Activated T-cell treated with anti-CD3 and anti-CD28 coated beads, Interleukin-2, amount 50 U/mL, for 24 hours (primary cell): ENCODE measurements around the gene CHST15.

Experiments
- DNase-seq: peaks from one replicate; pipeline ENCODE4 v3.0.0-alpha.2; 2020
- H3K27ac Mint-ChIP-seq: 2 replicates; pipeline ENCODE4 v1.8.0; 2020; ENCODE audit warnings: mild to moderate bottlenecking, mixed read lengths
- H3K27me3 Mint-ChIP-seq: 2 replicates; pipeline ENCODE4 v1.8.0; 2020; ENCODE audit warnings: mixed read lengths
- H3K36me3 Mint-ChIP-seq: 2 replicates; pipeline ENCODE4 v1.8.0; 2020; ENCODE audit warnings: low read depth, mixed read lengths
- H3K4me1 Mint-ChIP-seq: 2 replicates; pipeline ENCODE4 v1.8.0; 2020; ENCODE audit warnings: low read depth, mixed read lengths
- H3K4me3 Mint-ChIP-seq: 2 replicates; pipeline ENCODE4 v1.8.0; 2020; ENCODE audit warnings: mild to moderate bottlenecking, moderate library complexity, mixed read lengths
- H3K9me3 Mint-ChIP-seq: 2 replicates; pipeline ENCODE4 v1.8.0; 2020; ENCODE audit warnings: mixed read lengths

Gene CHST15

DNA sequence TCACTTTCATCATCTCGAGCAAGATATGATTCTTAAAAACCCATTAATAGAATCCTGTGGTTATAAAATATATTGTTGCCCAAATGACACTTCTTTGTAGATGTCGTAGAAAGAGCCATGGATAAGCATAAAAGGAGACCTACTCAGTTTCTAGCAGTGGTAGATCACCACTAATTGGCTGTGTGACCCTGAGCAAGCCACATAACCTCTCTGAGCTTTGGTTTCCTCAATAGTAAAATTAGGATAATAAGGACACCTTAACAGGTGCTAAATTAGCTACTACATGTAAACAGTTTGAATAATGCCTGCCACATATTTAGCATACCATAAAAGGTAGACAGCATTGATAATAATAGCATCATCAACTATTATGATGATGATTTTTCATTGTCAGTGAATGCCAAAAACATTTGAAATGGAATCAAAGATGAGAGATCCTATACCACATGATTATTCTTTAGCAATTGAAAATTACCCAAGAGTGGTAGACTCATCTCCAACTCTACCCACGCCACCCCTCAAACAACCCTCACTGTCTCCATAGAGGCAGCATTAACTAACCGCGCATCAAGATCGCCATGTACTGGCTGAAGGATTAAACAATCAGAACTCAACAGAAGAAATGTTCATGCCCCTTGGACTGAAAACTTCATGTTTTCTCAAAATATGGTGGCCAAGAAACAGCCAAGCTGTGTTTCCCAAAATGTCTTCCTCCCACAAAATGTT lies 45.8 kb downstream of the CHST15 start:
- H3K27ac Mint-ChIP-seq = no peak overlapping the region
- peaks cover 6% of the 10 kb centered on the region for H3K27me3 Mint-ChIP-seq
- peaks cover 7% of the 10 kb centered on the region for H3K4me1 Mint-ChIP-seq
- H3K4me3 Mint-ChIP-seq = no peak overlapping the region
- H3K9me3 Mint-ChIP-seq = peaks cover 7% of the 10 kb centered on the region
- DNase-seq = no peak
- no peaks in the 10 kb centered on the region for H3K36me3 Mint-ChIP-seq

- peaks cover 7% of the 10 kb centered on the region for H3K4me1 Mint-ChIP-seq
- H3K36me3 Mint-ChIP-seq = no peaks in the 10 kb centered on the region
Measured at GRCh38 chr10:124045801-124046355, 47.5 kb downstream of the CHST15 start.

DNA sequence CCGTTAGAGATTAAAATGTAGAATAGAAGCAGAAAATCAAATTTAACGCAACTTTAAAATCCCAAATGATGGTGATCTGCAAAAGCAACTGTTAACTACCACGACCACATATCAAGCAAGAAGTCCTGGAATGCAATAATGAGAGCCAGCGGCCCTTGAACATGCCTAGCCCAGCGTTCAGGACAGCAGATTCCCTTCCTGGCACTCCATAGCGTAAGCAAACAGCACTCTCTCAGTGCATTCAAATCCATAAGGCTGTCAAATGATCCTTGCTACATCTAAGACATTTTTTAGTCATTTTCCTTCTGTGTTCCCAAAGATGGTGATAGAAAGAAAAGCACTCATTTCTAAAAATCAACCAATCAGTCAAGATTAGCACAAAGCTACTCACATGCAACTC lies 48.1 kb downstream of the CHST15 start:
- DNase-seq = no peak
- Mint-ChIP-seq H3K4me1 (peaks cover 7% of the 10 kb centered on the region), H3K27ac (no peak overlapping the region)

More at GRCh38 chr10:124045801-124046355, 47.5 kb downstream of the CHST15 start:
- H3K27me3 Mint-ChIP-seq = peaks cover 7% of the 10 kb centered on the region
- no peak overlapping the region for H3K27ac Mint-ChIP-seq
- no peak for DNase-seq
- peaks cover 7% of the 10 kb centered on the region for H3K9me3 Mint-ChIP-seq
- no peak overlapping the region for H3K4me3 Mint-ChIP-seq

DNA sequence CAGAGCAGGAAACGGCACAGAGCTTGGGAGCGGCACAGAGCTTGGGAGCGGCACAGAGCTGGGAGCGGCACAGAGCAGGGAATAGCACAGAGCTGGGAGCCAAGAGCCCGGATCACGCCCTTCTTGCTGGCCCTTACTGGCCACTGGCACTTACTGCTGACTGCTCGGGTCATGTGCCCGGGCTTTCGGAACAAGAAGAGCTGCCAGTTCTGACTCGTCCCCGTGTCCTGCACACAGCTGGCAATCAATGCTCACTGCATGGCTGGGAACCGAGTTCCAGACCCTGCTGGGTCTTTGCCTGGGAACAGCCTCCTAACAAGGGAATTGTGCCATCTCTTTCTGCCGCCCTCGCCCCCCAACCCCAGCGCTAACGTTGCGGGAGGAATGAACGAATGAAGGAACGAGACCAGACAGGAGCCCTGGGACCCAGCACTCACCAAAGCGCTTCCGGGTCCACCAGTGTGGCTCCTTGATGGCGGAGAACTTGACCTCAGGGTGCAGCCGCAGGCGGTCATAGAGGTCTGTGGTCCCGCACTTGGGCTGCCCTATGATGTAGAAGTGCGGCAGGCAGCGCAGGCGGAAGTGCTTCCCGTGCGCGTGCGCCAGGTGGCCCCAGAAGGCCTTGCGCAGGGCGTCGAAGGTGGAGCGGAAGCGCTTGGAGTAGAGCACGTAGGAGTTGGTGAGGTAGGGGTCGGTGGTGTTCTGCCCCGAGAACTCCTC lies 49.1 kb downstream of the CHST15 start:
- no peak overlapping the region for H3K4me3 Mint-ChIP-seq
- no peak overlapping the region for H3K27ac Mint-ChIP-seq
- H3K4me1 Mint-ChIP-seq = peaks cover 7% of the 10 kb centered on the region
- H3K27me3 Mint-ChIP-seq = peaks cover 7% of the 10 kb centered on the region
- peaks cover 7% of the 10 kb centered on the region for H3K9me3 Mint-ChIP-seq
- H3K36me3 Mint-ChIP-seq = no peaks in the 10 kb centered on the region
- DNase-seq = no peak

More for the DNA sequence above, 48.1 kb downstream of the CHST15 start:
- Mint-ChIP-seq H3K27me3 (peaks cover 7% of the 10 kb centered on the region), H3K4me3 (no peak overlapping the region), H3K36me3 (no peaks in the 10 kb centered on the region), H3K9me3 (peaks cover 7% of the 10 kb centered on the region)

GRCh38 chr10:124043310-124044142 lies 49.9 kb downstream of the CHST15 start:
- DNase-seq = no peak
- no peak overlapping the region for H3K27ac Mint-ChIP-seq
- H3K4me1 Mint-ChIP-seq = peaks cover 7% of the 10 kb centered on the region

GRCh38 chr10:124042656-124043309 lies 50.6 kb downstream of the CHST15 start:
- Mint-ChIP-seq H3K4me3 (no peak overlapping the region), H3K27me3 (peaks cover 7% of the 10 kb centered on the region)
- no peak for DNase-seq

More at GRCh38 chr10:124043310-124044142, 49.9 kb downstream of the CHST15 start:
- Mint-ChIP-seq H3K4me3 (no peak overlapping the region), H3K27me3 (peaks cover 7% of the 10 kb centered on the region), H3K36me3 (no peaks in the 10 kb centered on the region), H3K9me3 (peaks cover 7% of the 10 kb centered on the region)

DNA sequence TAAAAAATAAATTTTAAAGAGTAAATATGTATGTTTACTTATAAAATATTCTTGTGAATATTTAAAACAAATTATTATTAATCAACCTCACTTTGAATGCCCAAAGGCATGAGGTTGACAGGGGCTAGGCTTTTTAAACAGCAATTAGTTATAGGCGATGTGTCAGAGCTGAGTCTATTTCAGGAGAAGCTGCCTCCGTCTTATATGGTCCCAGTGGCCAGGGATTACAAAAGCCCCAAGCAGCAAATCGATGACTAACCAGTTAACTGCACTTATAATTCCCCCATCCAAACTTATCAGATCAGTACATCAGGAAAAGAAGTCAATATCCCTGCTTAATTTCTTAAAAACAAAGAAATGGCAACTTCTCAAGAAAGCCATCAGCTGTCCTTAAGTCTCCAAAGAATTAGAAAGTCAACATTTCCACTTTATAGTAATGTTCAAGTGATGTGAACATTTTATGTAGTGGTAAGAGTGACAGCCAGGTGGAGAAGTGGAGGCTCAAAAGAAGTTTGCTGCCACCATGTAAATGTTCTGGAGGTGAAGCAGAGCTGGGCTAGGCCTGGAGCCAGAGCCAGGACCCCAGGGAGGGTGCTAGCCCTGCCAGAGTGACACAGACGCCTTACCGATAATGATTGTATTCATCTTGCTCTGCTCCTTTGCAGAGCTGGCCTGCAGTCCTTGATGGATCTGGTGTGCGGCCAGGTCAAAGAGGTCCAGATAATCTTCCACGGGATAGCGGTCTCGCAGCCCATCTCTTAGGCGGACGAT lies 51.5 kb downstream of the CHST15 start:
- no peaks in the 10 kb centered on the region for H3K36me3 Mint-ChIP-seq
- H3K27ac Mint-ChIP-seq = no peak overlapping the region
- H3K4me1 Mint-ChIP-seq = peaks cover 7% of the 10 kb centered on the region
- DNase-seq = no peak
- H3K27me3 Mint-ChIP-seq = peaks cover 7% of the 10 kb centered on the region
- no peak overlapping the region for H3K4me3 Mint-ChIP-seq
- peaks cover 7% of the 10 kb centered on the region for H3K9me3 Mint-ChIP-seq

More at GRCh38 chr10:124042656-124043309, 50.6 kb downstream of the CHST15 start:
- peaks cover 7% of the 10 kb centered on the region for H3K9me3 Mint-ChIP-seq
- H3K27ac Mint-ChIP-seq = no peak overlapping the region
- no peaks in the 10 kb centered on the region for H3K36me3 Mint-ChIP-seq
- H3K4me1 Mint-ChIP-seq = peaks cover 7% of the 10 kb centered on the region

- H3K4me3 Mint-ChIP-seq = no peak overlapping the region
- no peaks in the 10 kb centered on the region for H3K9me3 Mint-ChIP-seq
- H3K27ac Mint-ChIP-seq = no peak overlapping the region
- DNase-seq = no peak
- H3K36me3 Mint-ChIP-seq = no peaks in the 10 kb centered on the region
- peaks cover 15% of the 10 kb centered on the region for H3K4me1 Mint-ChIP-seq
- H3K27me3 Mint-ChIP-seq = peaks cover 7% of the 10 kb centered on the region
Measured at GRCh38 chr10:124040451-124041188, 52.8 kb downstream of the CHST15 start.

- H3K27ac Mint-ChIP-seq = no peak overlapping the region
- H3K4me3 Mint-ChIP-seq = no peak overlapping the region
- peaks cover 18% of the 10 kb centered on the region for H3K4me1 Mint-ChIP-seq
- no peaks in the 10 kb centered on the region for H3K9me3 Mint-ChIP-seq
- no peaks in the 10 kb centered on the region for H3K36me3 Mint-ChIP-seq
- H3K27me3 Mint-ChIP-seq = peaks cover 7% of the 10 kb centered on the region
- no peak for DNase-seq
Measured at GRCh38 chr10:124039483-124040013, 53.9 kb downstream of the CHST15 start.

DNA sequence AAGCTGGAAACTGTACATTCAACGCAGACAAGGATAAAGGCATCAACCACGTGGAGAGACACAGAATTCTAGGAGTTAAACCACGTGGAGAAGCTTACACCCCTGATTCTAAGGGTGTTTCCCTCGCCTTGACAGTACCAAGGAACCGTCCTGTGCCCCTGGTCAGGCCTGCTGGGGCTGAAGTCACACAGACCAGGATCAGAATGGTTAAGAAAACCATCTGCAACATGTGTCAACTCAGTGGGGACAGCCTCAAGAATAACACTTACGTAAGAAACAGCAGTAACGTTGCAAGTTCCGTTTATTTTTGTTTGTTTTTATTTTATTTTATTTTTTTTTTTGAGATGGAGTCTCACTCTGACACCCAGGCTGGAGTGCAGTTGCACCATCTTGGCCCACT lies 55.6 kb downstream of the CHST15 start:
- H3K4me3 Mint-ChIP-seq = no peak overlapping the region
- H3K27ac Mint-ChIP-seq = no peak overlapping the region
- DNase-seq = no peak
- H3K36me3 Mint-ChIP-seq = no peaks in the 10 kb centered on the region
- peaks cover 13% of the 10 kb centered on the region for H3K4me1 Mint-ChIP-seq
- peaks cover 6% of the 10 kb centered on the region for H3K27me3 Mint-ChIP-seq
- no peaks in the 10 kb centered on the region for H3K9me3 Mint-ChIP-seq

DNA sequence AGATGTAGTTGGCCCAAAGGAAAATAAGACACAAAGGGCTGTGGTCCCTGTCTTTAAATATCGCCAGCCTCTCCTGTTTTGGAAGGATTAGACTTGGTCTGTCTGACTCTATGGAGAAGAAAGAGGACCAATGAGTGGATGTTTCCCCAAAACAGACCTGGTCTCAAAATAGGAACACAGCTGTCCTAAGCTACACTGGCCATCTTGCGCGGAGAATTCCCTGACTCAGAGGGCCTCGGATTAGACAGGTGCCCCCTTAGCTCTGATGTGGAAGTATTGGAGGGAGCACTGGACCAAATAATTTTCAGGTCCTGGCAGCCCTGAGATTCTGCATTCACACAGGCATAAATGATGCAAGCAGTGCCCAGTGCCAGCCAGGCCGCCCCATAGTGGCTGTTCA lies 56.1 kb downstream of the CHST15 start:
- Mint-ChIP-seq H3K4me3 (no peak overlapping the region), H3K27ac (no peak overlapping the region), H3K27me3 (peaks cover 3% of the 10 kb centered on the region), H3K4me1 (peaks cover 10% of the 10 kb centered on the region), H3K36me3 (no peaks in the 10 kb centered on the region), H3K9me3 (no peaks in the 10 kb centered on the region)
- DNase-seq = no peak

- Mint-ChIP-seq H3K9me3 (no peaks in the 10 kb centered on the region), H3K36me3 (no peaks in the 10 kb centered on the region), H3K4me3 (no peak overlapping the region), H3K4me1 (peaks cover 10% of the 10 kb centered on the region), H3K27ac (no peak overlapping the region), H3K27me3 (peaks cover 7% of the 10 kb centered on the region)
- DNase-seq = no peak
Measured at GRCh38 chr10:124036746-124037145, 56.7 kb downstream of the CHST15 start.
